Measurements from ENCODE around the gene FNDC3B.

FNDC3B gene

DNA sequence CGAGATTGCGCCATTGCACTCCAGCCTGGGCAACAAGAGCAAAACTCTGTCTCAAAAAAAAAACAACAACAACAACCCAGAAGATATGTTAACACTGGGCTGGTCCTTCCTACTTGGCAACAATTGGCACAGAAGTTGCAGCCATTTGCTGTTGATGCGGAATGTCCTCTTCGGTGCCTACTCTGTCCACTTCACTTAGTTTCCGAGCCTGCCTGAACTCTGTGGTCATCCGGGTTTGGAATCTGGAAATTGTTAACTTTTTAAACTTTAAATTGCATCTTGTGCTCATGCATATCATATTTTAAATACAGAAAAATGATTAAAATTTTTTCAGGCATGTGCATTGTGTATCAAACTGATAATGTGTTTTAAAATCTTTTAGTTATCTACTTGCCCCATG, 81.5 kb downstream of the FNDC3B start:
- DNase-seq = no peak

DNA sequence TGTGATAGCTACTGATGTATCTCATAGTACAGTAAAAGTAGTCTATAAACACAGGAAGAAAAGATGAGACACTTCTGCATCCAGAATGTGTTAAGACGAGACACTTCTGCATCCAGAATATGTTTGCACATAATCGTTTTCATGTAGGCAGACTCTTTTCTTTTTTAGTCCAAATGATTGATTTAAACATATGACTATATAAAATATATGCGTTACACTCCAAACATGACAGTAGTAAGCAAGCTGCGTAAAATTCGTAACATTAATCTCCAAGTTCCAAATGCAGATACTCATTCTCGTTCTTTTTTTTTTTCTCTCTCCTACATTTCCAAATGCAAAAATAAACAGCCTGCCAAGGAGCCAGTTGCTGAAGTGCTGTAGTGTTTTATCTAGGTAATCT, 82.6 kb downstream of the FNDC3B start:
- no peak for DNase-seq

DNA sequence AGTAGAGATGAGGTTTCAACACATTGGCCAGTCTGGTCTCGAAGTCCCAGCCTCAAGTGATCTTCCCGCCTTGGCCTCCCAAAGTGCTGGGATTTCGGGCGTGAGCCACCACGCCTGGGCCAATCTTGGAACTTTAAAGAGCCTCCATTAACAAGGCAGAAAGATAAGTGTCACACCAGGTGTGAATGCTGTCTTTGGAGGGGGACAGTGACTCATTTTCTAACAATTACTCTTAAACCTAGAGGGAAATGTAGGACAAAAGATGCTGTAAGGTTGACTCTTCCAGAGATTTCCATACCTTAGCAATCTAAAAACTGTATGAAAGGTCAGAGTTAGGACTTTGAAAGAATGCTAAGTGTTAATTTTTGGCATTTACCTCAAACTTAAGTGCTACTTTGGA, 84.9 kb downstream of the FNDC3B start:
- DNase-seq = no peak

DNA sequence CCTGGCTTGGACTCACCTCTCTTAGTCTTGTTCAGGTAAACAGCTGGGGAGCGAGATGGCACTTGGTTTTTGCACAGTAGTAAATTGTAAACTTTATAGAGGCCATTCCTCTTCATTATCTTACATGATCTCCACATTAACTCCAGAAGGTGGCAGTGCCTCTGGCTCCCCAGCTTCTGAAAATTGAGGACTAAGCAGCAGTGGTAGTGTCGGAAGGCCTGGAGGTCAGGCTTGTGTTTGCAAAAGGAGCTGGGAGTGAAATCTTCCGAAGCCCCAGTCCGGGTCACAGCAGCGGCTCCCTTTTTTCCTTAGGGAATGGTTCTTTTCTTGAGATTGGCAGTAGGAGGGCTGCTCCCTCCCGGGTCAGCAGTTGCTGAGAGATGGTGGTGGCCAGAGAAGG, 85.7 kb downstream of the FNDC3B start:
- DNase-seq = no peak

DNA sequence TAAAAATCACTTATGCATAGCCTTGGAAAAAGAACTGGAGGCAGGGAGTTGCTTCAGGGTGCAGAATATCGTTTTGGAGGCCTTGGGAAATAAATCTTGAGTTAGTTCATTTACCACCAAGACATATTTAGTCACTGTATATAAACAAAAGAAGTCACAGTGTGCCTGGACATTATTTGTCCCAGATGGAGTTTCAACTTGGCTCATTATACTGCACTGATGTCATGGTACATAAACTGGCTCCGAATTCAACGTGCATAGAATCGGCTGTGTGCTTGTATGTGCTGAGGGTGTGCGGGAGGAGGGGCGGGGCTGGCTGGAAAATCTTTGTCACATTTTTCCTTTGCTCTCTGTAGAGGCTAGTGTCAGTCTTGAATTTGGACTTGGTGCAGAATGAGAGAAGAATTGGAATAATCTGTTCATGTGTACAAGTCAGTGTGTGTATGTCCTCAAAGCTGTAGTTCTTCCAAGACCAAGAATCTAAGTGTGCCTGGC, 86.6 kb downstream of the FNDC3B start:
- no peak for DNase-seq

DNA sequence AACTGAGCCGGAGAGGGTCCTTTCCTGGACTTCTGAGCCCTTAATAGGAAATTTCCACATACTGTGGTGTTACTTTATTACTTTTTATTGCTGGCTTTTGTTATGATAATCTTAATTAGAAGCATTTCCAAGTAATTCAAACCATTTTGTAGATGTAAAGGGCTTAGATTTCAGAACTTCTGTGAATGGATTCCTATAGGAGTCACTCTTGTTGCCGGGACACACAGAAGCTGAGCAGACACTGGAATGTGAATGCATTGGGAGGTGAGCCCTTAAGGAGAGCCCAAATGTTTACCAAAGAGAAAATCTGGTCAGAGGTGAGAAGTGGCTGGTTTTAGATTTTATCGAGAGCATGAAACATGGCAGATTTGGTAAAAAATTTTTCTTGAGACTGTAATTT, 87.4 kb downstream of the FNDC3B start:
- no peak for DNase-seq

DNA sequence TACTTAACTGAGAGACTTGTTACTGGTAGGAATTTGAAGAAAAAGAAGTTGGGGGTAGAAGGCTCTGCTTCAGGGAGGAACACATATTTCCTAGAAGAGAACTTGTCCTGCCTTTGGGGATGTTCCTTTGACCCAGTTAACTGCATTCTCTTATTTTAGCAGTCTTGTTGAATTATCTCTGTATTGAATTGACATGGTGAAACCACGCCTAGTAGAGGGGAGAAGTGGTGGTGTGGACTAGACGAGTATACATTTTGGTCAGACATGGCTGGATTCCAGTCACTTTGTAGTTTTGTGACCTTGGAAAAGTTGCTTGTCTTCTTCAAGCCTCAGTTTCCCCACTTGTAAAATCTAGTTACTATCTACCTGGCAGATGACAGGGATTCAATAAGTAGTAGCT, 87.8 kb downstream of the FNDC3B start:
- no peak for DNase-seq

DNA sequence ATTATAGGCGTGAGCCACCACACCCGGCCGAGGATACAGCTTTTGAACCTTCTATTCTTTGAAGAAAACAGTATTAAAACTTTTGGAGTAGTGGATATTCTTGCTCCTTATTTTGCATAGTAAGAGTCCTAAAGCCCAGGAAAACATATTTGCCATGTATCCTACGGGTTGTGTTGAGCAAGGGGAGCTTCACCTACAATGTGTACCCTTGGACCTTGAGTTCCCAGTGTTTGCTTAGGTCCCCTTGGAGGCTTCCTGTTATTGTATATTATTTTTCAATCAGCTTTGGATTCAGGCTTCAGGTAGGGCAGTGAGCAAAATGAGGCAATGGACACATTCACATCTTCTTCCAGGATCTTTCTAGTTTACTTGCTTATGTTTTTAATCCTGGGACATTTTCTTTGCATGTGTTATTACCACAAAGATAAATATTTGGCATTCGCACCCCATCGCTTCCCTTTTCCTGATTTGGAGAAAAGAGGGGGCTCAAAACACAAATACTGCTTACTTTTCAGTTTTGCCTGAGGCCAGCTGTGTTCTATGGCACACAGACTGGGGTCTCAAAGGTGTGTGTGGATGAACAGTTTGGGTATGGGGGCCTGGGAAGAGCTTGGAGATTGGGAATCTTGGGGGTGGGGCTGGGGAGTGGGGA, 88.7 kb downstream of the FNDC3B start:
- DNase-seq = no peak

DNA sequence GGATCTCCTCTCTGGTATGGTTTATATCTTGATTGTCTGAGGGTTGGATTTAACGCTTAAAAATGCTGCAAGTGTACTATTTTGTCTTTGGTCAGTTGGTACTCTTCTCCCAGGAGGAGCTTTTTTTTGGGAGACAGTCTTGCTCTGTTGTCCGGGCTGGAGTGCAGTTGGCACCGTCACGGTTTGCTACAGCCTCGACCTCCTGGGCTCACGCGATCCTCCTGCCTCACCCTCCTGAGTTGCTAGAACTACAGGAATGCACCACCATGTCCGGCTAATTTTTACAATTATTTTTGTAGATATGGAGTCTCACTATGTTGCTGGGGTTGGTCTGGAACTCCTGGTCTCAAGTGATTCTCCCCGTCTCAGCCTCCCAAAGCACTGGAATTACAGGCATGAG, 89.5 kb downstream of the FNDC3B start:
- DNase-seq = no peak

DNA sequence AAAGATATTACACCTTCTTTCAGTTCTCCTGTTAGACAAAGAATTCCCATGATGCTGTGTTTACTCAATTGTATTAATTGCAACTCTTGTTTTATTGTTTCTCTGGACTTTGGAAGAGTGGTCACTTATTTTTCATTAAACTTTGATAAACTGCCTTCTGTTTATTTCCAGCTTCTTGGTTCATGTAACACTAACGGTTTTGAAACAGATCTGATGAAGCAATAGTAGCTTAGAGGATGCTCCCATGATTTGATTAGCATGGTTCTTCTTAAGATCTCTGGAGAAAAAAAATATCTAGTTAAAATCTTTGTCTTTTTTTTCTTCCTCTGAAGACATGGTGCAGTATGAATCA, 90.1 kb downstream of the FNDC3B start:
- no peak for DNase-seq

DNA sequence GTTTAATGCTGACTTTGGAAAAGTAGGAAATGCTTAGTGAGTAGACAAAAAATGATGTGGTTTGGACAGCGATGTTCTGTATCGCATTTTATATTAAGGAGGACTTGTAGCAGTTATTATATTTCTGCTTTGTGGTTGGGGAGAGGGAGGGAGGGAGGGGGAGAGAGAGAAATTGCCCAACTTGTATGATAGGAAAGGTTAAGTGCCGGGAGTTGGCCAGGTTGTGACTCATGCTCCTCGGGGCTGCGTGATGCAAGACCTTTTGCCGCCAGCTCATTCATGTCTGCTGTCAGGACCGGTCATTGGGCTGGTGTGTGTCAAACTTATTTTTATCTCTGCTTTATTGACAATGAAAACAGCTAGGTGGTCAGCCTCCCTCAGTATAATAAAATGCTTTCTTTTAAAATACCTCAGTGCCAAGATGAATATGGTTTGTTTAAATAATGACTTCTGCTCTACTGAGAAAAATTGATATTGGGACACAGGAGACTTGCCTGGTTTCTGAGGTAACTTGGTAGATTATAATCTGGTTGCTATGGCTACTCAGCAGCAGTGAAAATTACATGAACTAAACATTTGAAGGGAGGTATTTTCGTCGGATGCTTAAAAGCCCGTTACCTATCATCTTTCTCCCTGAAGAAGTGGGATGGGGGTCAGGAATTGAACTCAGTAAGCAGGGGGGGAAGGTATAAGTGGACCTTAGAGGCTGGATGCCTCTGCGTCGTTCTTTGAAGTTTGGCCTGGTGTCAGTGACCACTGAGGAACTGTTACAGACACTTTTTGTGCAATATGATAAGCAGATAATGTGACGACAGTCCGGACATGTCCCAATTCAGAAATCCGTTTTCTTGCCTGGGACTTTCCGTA, 90.7 kb downstream of the FNDC3B start:
- no peak for DNase-seq

DNA sequence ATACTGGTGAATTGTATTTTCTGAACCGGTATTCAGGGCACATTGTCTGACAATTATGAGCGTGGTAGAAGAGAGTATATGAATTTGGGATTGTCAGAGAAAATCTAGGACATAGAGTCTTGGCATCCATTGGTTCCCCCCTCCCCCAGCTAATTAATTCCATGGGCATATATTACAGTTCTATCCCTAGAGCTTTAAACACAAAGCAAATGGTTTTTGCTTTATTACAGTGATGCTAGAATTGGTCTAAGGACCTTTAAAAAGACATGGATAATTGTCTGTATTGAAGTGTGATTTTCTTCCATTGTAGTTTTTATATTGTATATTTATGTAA, 91.3 kb downstream of the FNDC3B start:
- DNase-seq = no peak

DNA sequence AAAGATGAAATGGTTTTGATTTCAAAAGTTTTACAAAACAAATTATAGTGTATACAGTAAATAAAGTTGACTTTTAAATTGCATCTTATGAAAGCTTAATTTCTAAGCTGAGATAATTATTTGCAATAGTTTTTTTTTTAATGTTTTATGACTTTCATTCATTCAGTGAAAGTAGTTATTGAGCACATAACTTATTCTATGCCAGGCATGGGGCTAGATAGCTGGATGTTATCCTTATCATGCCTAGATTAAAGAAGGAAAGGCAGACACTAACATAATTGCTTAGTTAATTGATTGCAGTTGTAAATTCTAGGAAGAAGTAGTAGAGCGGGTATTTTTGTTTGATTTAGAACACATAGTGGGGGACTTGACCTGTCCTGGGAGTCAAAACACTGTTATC, 92.4 kb downstream of the FNDC3B start:
- no peak for DNase-seq

DNA sequence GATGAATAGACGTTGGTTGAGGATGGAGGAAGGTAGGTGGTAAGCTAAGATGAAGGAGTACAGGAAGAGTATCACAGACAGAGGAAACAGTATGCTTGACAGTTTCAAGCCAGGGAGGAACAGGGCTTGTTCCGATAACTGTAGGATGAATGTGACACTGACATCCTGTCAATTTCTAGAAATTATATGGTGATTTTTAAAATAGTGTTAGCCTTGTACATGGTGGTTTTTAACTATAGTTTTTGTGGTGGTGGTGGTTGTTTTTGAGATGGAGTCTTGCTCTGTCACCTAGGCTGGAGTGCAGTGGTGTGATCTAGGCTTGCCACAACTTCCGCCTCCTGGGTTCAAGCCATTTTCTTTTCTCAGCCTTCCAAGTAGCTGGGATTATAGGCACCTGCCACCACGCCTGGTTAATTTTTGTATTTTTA, 92.8 kb downstream of the FNDC3B start:
- DNase-seq = no peak

DNA sequence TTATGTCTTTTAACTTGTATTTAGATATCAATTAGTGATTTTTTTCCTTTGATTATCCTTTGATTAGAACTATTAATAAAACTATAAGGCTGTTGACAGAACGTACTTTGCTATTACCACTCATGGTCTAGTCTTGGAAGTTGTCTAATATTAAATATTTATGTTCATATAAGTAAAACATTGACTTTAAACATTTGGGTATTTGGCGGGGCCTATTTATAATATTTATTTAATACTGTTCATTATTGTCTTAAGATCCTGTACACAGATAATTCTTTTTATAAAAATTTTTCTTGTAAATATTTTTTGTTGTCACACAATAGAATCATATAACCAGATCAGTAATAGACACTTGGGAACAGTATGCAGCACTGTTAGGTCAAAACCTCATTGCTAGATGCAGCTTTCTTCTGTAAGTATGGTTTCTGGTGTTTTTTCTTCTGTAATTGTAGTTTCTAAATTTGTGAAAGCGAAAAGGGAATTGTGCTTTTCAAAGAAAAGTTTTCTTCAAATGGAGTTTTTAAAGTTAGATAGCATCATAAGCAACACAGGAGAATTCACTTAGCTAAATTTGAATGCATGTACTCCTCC, 93.4 kb downstream of the FNDC3B start:
- DNase-seq = no peak

DNA sequence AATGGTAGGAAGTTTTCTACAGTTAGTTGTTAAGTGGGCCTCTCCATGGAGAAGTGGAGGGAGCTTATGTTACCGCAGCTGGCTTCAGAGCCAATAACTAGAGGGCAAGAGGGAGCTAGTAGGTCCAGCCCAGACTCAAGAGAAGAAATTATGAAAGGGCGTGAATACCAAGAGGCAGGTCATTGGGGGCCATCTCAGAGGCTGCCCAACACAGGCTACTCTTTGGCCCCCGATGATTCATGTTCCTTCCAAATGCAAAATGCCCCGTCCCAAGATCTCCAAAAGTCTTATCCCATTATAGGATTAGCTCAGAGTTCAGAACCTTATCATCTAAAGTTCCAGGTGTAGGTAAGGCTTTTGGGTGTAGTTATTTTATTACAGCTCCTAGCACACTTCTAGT, 94.5 kb downstream of the FNDC3B start:
- no peak for DNase-seq

DNA sequence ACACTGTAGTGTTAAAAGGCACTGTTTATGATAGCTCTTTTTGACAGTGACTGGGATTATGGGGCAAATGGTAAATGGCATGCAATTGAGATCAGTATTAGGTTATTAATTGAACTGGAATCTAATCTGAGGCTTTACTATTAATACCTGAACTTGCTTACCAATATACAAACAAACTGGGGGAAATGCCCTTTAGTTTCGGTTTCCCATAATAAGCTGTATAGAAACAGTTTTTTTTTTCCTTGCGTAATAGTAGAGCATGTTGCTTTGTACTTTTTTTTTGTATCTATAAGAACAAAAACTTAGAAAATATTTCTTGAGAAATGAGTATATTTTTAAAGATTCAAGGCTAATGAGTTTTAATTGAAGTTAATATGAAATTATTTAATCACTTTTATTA, 95.0 kb downstream of the FNDC3B start:
- DNase-seq = no peak

DNA sequence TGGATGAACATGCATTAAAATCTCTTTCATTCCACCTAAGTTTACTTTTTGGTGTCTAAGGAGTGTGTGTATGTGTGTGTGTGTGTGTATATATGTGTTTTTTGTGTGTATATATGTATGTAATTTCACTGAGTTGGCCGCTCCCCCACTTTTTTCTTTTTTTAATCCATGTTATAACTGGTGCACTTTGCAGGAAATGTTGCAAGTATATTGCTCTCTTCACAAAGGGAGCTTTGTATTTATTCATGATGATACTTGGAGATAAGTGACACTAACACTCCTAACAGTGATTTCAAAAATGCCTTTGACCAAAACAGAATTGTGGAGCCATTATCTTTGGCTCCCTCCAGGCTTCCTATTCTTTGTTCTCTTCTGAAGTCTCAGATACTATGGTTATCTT, 95.8 kb downstream of the FNDC3B start:
- no peak for DNase-seq

DNA sequence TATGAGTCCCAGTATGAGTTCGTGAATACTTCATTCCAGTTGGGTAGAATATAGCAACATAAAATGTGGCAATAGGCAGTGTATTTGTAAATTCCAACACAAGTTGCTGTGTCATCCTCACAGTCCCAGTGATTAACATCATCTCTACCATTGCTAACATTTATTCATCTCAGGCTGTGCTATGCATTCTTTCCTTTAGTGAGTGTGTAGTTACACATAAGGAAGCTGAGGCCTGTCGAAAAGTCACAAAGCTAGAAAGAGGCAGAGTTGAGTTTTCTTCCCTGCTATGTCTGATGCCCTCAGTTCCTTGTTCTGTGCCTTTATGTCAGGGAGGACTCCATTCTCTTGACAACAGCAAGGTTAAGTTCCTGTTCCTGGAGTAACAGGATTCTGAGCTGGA, 96.4 kb downstream of the FNDC3B start:
- no peak for DNase-seq

DNA sequence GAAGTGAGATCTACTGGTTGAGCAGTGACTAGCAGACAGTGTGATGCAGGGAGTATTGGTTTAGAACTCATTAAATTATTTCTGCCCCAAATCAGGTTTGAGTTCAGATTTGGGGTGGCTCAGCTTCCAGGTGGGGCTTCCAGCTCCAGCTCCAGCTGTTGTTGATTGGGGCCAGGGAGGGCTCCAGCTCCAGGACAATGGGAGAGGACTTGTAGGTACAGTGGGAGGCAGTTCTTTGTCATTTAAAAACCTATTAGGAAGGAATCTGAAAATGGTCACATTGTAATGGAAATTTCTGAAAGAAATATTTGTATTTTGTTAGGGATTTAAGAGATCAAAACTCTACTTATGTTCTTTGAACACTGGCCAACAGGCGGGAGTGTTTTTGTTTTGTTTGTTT, 97.0 kb downstream of the FNDC3B start:
- no peak for DNase-seq

DNA sequence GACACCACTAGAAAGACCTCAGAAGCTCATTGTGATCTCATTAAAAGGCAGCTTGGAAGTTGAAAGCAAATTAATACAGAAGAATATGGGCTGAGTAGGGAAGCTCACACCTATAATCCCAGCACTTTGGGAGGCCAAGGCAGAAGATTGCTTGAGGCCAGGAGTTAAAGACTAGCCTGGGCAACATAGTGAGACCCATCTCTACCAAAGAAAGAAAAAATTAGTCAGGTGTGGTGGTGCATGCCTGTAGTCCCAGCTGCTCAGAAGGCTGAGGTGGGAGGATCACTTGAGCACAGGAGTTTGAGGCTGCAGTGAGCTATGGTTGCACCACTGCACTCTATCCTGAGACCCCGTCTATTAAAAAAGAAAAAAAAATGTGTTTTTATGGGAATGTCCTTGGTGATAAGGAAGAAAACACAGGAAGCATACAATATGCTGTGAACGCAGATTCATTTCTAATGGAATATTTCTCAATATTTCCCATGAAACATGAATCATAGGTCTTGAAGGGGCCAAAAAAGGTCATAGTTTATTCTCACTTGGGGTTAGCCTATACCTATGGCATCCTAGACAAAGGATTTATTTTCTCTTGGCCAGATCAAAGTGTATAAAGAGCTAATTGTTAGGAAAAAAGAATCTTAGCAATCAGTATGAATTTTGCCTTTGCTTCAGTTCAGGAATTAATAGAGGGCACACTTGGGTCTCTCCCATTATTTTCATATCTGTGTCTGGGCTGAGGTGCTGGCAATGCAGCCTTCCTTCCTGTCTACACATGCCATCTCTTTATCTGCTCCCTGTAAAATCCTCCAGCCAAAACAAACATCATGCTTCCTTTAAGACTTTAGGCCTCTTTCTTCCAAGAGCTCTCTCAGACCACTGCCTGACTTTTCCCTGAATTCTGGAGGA, 98.2 kb downstream of the FNDC3B start:
- no peak for DNase-seq

DNA sequence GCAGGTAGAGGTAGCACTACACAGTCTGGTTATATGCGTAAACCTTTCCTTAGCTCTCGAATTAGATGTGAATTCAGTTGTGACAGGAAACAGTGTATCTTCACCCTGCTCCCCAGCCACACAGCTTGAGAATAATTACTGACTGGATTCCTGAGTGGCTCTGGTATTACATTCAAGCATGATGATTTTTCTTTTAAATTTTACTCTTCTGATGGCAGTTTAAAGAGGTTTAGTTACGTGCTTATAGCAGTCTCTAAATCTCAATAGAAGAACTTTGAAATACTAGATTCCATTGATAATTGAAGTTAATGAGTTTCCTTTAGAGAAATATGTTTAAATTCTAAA, 98.8 kb downstream of the FNDC3B start:
- no peak for DNase-seq

DNA sequence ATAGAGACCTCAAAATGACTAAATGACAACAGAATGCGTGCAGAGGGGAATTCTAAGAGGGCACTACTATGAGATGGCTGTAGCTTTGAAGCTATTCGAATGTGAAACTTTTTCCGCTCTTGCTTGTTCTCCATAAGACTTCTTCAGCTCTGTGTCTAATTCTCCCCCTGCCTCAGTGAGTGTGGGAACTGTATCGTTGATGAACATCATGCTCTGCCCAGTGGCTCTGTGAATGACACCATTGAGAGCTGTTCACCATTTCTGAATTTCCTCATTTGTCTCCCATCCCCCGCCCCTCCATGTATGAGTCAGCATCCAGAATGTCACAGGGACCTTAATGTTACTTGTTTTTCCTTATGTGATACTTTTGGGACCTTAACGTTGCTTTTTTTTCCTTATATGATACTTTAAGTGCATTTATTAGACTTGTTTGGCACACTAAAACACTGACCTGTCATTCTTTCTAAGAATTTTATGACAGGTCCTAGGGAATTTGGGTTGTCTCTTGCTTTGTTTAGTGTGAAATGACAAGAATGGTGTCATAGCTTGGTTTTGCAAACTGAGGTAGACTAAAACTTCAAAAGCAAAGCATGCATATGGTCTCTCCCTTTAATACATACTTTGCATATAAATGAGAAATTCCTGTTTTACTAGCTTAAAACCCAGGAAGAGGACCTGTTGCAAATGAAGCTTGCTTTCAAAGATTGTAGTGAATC, 99.6 kb downstream of the FNDC3B start:
- DNase-seq = no peak

Data from NCI-H1092 (cell line).